Stimulated activated effector memory CD8-positive, alpha-beta T cell treated with anti-CD3 and anti-CD28 coated beads, Interleukin-12 subunit alpha, Interleukin-12 subunit beta, amount 100 ng/mL, for 72 hours (primary cell): Measurements from ENCODE around the gene IZUMO2.
"Not testable (repeated sequence)": the region's sequence is repeated elsewhere in the genome, so short reads cannot be mapped to it uniquely, and the experiment has no call there.

Experiments used
- ATAC-seq: fragments of 150-1000 bp; cut with Tn5 transposase; 2 replicates; pipeline ENCODE4 v1.10.0; 2021
- DNase-seq, 2 donors: peaks; one replicate each; pipeline ENCODE4 v3.0.0; 2021 to 2022; ENCODE audit warnings: low spot score in 2 of 2
- H3K27ac Mint-ChIP-seq: one replicate; pipeline ENCODE4 v1.8.0; 2022; ENCODE audit warnings: mild to moderate bottlenecking, mixed read lengths
- H3K36me3 Mint-ChIP-seq: one replicate; pipeline ENCODE4 v1.8.0; 2022; ENCODE audit warnings: mild to moderate bottlenecking, mixed read lengths
- H3K4me1 Mint-ChIP-seq: one replicate; pipeline ENCODE4 v1.8.0; 2022; ENCODE audit warnings: mixed read lengths
- H3K4me3 Mint-ChIP-seq: one replicate; pipeline ENCODE4 v1.8.0; 2022; ENCODE audit warnings: mild to moderate bottlenecking, mixed read lengths
- H3K9me3 Mint-ChIP-seq: one replicate; pipeline ENCODE4 v1.8.0; 2022; ENCODE audit warnings: mixed read lengths

IZUMO2 gene

GRCh38 chr19:50167314-50167721, 4.2 kb upstream of the IZUMO2 start:
- Mint-ChIP-seq H3K36me3 (no peaks in the 10 kb centered on the region), H3K4me3 (no peak overlapping the region), H3K27ac (no peak overlapping the region), H3K9me3 (no peaks in the 10 kb centered on the region), H3K4me1 (no peaks in the 10 kb centered on the region)
- no peak for ATAC-seq
- no peak for DNase-seq

DNA sequence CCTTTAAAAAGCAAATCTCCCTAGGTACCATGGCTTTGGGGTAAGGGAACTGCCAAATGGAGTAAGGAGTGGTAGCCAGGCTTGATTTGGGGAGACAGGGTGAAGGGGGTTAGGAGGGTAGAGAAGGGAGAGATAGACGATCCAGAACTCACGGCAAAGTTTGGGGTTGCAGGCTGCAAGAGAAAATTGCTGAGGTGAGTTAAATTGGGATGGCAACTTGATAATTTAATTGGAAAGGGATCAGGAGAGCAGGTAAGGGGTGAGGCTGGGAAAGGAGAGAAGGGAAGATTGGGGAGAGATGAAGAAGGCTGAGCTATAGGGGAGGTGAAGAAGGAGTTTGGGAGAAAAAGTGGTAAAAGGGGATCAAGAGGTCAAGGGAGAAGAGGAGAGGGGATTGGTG, 4.0 kb downstream of the IZUMO2 start:
- no peak overlapping the region for H3K27ac Mint-ChIP-seq
- DNase-seq: no peak
- H3K4me1 Mint-ChIP-seq: no peaks in the 10 kb centered on the region
- no peaks in the 10 kb centered on the region for H3K36me3 Mint-ChIP-seq
- H3K4me3 Mint-ChIP-seq: no peak overlapping the region
- no peak for ATAC-seq
- H3K9me3 Mint-ChIP-seq: peaks cover 12% of the 10 kb centered on the region

GRCh38 chr19:50158577-50158976, 4.5 kb downstream of the IZUMO2 start:
- no peak overlapping the region for H3K27ac Mint-ChIP-seq
- ATAC-seq: no peak
- H3K36me3 Mint-ChIP-seq: no peaks in the 10 kb centered on the region
- no peak overlapping the region for H3K4me3 Mint-ChIP-seq
- H3K4me1 Mint-ChIP-seq: no peaks in the 10 kb centered on the region
- peaks cover 12% of the 10 kb centered on the region for H3K9me3 Mint-ChIP-seq
- no peak for DNase-seq

GRCh38 chr19:50155520-50156109, 7.5 kb downstream of the IZUMO2 start:
- H3K4me3 Mint-ChIP-seq: no peak overlapping the region
- H3K27ac Mint-ChIP-seq: no peak overlapping the region
- ATAC-seq: no peak
- DNase-seq: no peak
- no peaks in the 10 kb centered on the region for H3K36me3 Mint-ChIP-seq
- H3K9me3 Mint-ChIP-seq: peaks cover 12% of the 10 kb centered on the region
- H3K4me1 Mint-ChIP-seq: no peaks in the 10 kb centered on the region

DNA sequence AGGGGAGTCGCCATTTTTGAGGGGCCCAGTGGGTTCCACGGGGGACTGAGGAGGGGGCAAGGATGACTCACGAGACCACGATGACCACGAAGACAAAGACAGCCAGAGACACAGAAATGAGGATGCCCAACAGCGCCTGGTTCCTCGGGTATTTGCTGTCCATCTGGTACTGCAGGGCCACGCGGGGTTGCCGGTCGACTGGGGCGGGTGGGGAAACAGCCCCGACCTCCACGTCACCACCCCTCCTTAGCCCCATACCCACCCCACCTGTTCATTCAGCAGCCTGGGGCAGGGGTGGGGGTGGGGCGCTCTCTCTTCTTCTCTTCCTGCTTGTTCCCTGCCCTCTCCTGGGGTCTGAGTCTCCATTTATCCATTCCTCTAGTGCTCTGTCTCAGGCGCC, 8.6 kb downstream of the IZUMO2 start:
- Mint-ChIP-seq H3K9me3 (peaks cover 12% of the 10 kb centered on the region), H3K36me3 (no peaks in the 10 kb centered on the region), H3K4me3 (no peak overlapping the region), H3K27ac (no peak overlapping the region), H3K4me1 (no peaks in the 10 kb centered on the region)
- no peak for ATAC-seq
- no peak for DNase-seq

DNA sequence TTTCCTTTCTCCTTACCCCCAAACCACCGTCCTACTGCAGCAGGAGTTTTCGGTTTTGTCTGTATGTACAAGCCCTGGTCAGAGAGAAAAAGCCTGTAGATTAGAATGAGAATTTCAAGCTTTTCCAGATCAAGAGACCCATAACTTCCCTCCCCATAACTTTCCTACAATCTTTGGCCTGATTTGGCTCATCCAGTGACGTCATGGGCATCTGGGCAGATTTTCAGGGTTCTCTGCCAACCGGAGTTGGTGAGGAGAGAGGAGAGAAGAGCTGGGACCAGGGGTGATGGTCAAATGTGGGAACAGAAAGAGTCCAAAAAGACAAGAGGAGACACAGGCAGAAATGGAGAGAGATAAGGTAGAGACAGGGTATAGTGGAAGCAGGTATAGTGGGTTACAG, 10.5 kb downstream of the IZUMO2 start:
- H3K4me3 Mint-ChIP-seq: no peak overlapping the region
- H3K4me1 Mint-ChIP-seq: peaks cover 1% of the 10 kb centered on the region
- peaks cover 7% of the 10 kb centered on the region for H3K9me3 Mint-ChIP-seq
- H3K36me3 Mint-ChIP-seq: no peaks in the 10 kb centered on the region
- H3K27ac Mint-ChIP-seq: no peak overlapping the region
- DNase-seq: no peak
- ATAC-seq: no peak

- Mint-ChIP-seq H3K4me1 (peaks cover 7% of the 10 kb centered on the region), H3K4me3 (peak overlapping the region; percentile 62), H3K36me3 (no peaks in the 10 kb centered on the region), H3K27ac (no peak overlapping the region), H3K9me3 (no peaks in the 10 kb centered on the region)
- no peak for DNase-seq
- ATAC-seq: no peak
Measured at GRCh38 chr19:50148528-50148927, 14.6 kb downstream of the IZUMO2 start.

DNA sequence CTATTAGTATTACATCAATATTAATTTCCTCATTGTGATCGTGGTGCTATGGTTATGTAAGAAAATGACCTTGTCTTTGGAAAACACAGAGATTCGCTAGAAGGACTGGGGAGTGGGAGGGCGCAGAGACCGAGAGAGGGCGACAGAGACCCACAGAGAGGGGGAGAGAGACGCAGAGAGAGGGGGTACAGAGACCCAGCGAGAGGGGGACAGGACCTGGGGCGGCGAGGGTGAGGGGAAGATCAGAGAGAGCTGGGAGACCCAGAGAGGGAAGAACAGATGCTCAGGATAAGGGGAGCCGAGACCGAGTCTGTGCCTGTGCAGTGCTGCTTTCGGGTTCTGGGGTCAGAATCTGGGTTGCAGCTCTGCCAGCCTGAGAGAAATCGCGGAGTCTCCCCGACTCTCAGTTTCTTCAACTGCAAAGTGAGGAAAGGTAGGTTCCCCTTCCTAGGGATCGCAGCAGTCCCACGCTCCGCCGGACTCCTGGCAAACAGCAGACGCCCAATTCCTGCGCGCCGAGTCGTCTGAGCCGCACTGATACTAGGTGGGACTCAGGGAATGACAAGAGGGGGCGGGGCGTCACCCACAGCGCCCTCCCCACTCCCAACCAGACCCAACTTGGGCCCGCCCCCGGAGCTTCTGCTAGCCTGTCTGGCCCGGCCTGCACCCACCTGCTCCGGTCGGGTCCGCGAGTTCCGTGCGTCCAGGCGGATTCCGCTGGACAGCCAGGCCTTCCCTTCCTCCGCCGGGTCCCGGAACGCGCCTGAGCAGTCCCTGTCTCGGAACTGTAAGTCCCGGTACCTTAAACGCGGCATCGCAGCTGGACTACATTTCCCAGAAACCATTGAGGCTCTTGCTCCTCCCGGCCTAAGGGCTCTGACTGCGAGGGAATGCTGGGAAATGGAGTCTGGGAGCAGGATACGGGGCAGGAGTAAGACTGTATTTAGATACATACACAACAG, 15.3 kb downstream of the IZUMO2 start:
- H3K4me1 Mint-ChIP-seq: peaks cover 7% of the 10 kb centered on the region
- H3K36me3 Mint-ChIP-seq: no peaks in the 10 kb centered on the region
- H3K9me3 Mint-ChIP-seq: no peaks in the 10 kb centered on the region
- peak overlapping the region; percentile 62 for H3K4me3 Mint-ChIP-seq
- DNase-seq (peak; percentile 22 to 70), ATAC-seq (peak; percentile 89)
- no peak overlapping the region for H3K27ac Mint-ChIP-seq

DNA sequence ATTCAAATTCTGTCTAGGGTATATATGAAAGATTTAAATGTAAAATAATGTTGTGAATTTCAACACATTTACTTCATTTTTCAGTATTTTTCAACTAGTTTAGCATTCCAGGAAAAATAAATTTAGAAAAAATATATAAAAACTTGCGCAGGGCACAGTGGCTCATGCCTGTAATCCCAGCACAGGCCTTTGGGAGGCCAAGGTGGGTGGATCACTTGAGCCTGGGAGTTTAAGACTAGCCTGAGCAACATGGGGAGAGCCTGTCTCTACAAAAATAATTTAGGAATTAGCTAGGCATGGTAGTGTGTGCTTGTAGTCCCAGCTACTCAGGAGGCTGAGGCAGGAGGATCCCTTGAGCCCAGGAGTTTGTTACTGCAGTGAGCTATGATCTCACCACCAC, 21.2 kb downstream of the IZUMO2 start:
- not testable (repeated sequence) for H3K9me3 Mint-ChIP-seq, H3K36me3 Mint-ChIP-seq, ATAC-seq, H3K4me3 Mint-ChIP-seq, DNase-seq, H3K27ac Mint-ChIP-seq, H3K4me1 Mint-ChIP-seq

DNA sequence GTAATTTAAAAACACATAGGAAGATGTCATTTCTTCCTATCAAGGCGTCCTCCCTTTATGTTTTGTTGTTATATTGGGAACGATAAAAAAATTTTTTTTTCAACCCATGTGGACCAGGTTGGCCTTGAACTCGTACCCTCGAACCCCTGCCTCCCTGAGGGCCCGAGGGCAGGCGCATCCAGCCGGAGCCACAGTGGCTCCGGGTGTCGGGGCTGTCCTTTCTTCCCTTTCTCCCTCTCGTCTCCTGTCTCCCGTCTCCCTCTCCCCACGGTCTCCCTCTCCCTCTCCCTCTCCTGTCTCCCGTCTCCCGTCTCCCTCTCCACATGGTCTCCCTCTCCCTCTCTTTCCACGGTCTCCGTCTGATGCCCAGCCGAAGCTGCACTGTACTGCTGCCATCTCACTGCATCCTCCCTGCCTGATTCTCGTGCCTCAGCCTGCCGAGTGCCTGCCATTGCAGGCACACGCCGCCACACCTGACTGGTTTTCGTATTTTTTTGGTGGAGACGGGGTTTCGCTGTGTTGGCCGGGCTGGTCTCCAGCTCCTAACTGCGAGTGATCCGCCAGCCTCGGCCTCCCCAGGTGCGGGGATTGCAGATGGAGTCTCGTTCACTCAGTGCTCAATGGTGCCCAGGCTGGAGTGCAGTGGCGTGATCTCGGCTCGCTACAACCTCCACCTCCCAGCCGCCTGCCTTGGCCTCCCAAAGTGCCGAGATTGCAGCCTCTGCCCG, 22.8 kb downstream of the IZUMO2 start:
- not testable (repeated sequence) for H3K4me3 Mint-ChIP-seq, ATAC-seq, DNase-seq, H3K36me3 Mint-ChIP-seq, H3K4me1 Mint-ChIP-seq, H3K27ac Mint-ChIP-seq, H3K9me3 Mint-ChIP-seq

- H3K9me3 Mint-ChIP-seq, H3K4me3 Mint-ChIP-seq, ATAC-seq, H3K4me1 Mint-ChIP-seq, H3K27ac Mint-ChIP-seq, H3K36me3 Mint-ChIP-seq: not testable (repeated sequence)
- peak in 1 of 2 donors; percentile 51 for DNase-seq
Measured at GRCh38 chr19:50136603-50137365, 26.3 kb downstream of the IZUMO2 start.

- H3K36me3 Mint-ChIP-seq, ATAC-seq, H3K4me3 Mint-ChIP-seq, H3K27ac Mint-ChIP-seq, H3K9me3 Mint-ChIP-seq, H3K4me1 Mint-ChIP-seq: not testable (repeated sequence)
- peak in 1 of 2 donors; percentile 55 for DNase-seq
Measured at GRCh38 chr19:50135856-50136602, 27.1 kb downstream of the IZUMO2 start.

DNA sequence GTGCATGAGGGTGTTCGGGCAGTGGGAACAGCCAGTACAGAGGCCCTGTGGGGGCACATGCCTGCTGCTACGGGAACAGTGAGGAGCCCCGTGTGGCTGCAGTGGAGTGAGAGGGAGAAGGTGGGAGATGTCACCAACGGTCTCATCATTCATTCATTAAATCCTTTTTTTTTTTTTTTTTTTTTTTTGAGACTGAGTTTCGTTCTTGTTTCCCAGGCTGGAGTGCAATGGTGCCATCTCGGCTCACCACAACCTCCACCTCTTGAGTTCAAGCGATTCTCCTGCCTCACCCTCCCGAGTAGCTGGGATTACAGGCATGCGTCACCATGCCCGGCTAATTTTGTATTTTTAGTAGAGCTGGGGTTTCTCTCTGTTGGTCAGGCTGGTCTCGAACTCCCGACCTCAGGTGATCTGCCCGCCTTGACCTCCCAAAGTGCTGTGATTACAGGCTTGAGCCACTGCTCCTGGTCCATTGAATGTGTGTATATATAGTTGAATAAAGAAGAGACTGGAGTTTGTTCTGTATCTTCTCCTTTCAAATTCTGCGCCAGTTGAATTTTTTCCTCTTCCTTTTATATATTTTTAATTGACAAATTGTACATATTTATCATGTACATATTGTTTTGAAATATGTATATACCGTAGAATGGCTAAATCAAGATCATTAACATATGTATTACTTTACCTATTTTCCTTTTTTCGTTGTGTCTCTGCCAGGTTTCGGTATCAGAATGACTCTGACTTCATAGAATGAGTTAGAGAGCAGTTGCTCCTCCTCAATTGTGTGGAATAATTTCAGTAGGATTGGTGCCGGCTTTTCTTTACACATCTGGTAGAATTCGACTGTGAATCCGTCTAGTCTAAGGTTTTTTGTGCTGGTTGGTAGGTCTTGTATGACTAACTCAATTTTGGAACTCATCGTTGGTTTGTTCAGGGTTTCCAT, 28.0 kb downstream of the IZUMO2 start:
- not testable (repeated sequence) for H3K4me1 Mint-ChIP-seq, DNase-seq, ATAC-seq, H3K27ac Mint-ChIP-seq, H3K4me3 Mint-ChIP-seq, H3K36me3 Mint-ChIP-seq, H3K9me3 Mint-ChIP-seq
